Lower leg skin (tissue), 4 donors: Measurements from ENCODE around the gene MED27. TPM values are rescaled to one million over a fixed set of nuclear protein-coding genes. Genes with fewer than 3 reads are reported as not detected.

Experiments
- DNase-seq, 2 donors: peaks; one replicate each; pipeline ENCODE4 v3.0.0-alpha.2; 2019; ENCODE audit warnings: low spot score in 2 of 2
- H3K4me3 ChIP-seq: fragments of 200-600 bp; sonication (generic); 2 replicates; pipeline ENCODE4 v1.5.1; 2017; ENCODE audit warnings: mild to moderate bottlenecking, low read depth; ENCODE audit not compliant: poor library complexity, severe bottlenecking
- POLR2A ChIP-seq, 2 donors: fragments of 450-650 bp; IDR thresholded peaks; one replicate each; pipeline ENCODE4 v1.6.1; 2016 to 2017; ENCODE audit warnings: antibody characterized with exemption in 2 of 2, mild to moderate bottlenecking in 1 of 2, moderate library complexity in 1 of 2
- WGBS, 2 donors: methylation state at CpG; one replicate each; pipeline ENCODE4 v1.1.5; 2018; 5-methylcytosine and 5-hydroxymethylcytosine counted together
- intact Hi-C: fragments of 100-400 bp; cut with DNase I; formaldehyde crosslinking; loops from one replicate; pipeline ENCODE4 v1.15.0; 2023; ENCODE audit warnings: low total_unique reads
- total RNA-seq, 4 donors: library from RNA; depleted of rRNA; stranded (reverse); fragments of >200 nt; gene quantifications; one replicate each; pipeline ENCODE4 v1.1.0, GENCODE V29; 2016
- TF ChIP-seq, protein P1 (sequence below), 3 donors: fragments of 450-650 bp; IDR thresholded peaks; one replicate each; pipeline ENCODE4 v1.5.1; 2016; ENCODE audit warnings: antibody characterized with exemption in 3 of 3, mild to moderate bottlenecking in 3 of 3, moderate library complexity in 2 of 3

The MED27 gene
- total RNA-seq, 4 donors from 2014 or later: 15.4 to 20.3 (median 16.5) TPM

DNA sequence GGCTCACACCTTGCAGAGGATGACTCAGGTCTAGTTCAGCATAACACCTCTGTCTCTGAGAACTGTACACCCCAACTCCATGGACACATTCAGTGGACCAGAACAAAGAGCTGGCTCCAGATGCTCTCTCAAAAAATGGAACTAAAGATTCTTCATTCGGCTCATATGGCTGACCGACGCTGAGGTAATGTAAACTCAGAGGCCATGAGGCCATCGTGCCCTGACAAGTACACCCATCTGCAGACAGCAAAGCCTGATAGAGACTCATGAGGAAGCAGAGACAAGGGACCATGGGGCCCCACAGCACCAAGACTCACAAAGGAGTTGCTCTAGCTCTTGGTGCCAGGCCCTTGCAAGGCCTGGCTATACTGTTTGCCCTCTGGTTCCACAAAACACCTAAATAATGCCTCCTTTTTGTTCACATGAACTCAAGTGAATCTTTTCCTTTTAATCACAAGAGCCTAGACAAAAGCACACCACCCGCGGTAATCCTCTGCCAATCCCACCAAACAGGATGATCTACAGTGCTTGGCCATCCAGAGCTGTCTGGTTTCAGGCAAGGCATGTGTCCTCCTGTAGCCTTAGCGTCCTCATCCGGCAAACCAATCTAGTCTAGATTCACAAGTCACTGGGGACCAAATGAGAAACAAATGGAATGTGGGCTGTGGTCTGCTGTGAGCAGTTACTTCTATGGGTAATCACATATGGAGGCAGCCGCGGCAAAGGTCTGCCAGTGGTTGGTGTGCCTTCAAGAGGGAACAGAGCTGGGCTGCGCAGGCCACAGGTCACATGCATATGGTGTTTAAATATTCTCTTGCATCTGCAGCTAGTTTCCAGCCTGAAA is 22.7 kb downstream of the MED27 start:
- no peak for DNase-seq
- 89 to 92% methylated on average over 11 of the region's 11 CpGs for WGBS, 2 donors
- TF ChIP-seq POLR2A (IDR thresholded peaks at IDR 0.05): no peak
- TF ChIP-seq, protein P1, sequence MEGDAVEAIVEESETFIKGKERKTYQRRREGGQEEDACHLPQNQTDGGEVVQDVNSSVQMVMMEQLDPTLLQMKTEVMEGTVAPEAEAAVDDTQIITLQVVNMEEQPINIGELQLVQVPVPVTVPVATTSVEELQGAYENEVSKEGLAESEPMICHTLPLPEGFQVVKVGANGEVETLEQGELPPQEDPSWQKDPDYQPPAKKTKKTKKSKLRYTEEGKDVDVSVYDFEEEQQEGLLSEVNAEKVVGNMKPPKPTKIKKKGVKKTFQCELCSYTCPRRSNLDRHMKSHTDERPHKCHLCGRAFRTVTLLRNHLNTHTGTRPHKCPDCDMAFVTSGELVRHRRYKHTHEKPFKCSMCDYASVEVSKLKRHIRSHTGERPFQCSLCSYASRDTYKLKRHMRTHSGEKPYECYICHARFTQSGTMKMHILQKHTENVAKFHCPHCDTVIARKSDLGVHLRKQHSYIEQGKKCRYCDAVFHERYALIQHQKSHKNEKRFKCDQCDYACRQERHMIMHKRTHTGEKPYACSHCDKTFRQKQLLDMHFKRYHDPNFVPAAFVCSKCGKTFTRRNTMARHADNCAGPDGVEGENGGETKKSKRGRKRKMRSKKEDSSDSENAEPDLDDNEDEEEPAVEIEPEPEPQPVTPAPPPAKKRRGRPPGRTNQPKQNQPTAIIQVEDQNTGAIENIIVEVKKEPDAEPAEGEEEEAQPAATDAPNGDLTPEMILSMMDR (IDR thresholded peaks at IDR 0.05): no peak
- intact Hi-C loops: no loop called here
- H3K4me3 ChIP-seq: no peak overlapping the region

DNA sequence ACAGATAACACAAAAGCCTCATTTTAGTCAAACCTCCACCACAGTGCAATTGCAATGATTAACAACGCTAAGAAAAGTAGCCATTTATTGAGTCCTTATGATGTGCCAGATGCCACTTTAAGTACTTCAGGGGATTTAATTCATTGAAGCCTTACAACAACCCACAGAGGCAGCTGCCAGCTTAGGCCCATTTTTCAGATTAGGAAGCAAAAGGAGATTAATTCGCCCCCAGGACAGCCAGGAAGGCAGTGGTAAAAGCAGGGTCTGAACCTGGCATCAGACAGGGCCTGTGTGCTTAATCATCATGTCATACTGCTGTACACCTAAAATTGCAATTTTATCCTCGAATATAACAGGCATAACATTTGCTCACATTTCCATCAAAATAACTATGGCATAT is 23.9 kb downstream of the MED27 start:
- H3K4me3 ChIP-seq: no peak overlapping the region
- no peak for TF ChIP-seq POLR2A (IDR thresholded peaks at IDR 0.05)
- TF ChIP-seq, protein P1 (IDR thresholded peaks at IDR 0.05): no peak
- WGBS, 2 donors: 83 to 86% methylated on average over 3 of the region's 3 CpGs
- DNase-seq: no peak
- intact Hi-C loops: no loop called here

DNA sequence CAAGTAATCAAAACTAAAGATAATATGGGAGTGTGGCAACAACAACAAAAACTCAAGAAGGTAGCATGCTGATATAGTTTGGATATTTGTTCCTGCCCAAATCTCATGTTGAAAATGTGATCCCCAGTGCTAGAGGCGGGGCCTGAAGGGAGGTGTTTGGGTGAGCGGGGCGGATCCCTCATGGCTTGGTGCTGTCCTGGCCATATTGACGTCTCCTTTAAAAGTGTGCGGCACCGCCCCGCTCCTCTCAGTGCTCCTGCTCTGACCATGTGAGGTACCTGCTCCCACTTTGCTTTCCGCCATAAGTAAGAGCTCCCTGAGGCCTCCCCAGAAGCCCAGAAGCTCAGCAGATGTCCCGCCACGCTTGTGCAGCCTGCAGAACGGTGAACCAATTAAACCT is 25.6 kb downstream of the MED27 start:
- no peak for DNase-seq
- H3K4me3 ChIP-seq: no peak overlapping the region
- intact Hi-C loops: no loop called here
- WGBS, 2 donors: 81 to 89% methylated on average over 11 of the region's 11 CpGs
- TF ChIP-seq, protein P1 (IDR thresholded peaks at IDR 0.05): no peak
- TF ChIP-seq POLR2A (IDR thresholded peaks at IDR 0.05): no peak

DNA sequence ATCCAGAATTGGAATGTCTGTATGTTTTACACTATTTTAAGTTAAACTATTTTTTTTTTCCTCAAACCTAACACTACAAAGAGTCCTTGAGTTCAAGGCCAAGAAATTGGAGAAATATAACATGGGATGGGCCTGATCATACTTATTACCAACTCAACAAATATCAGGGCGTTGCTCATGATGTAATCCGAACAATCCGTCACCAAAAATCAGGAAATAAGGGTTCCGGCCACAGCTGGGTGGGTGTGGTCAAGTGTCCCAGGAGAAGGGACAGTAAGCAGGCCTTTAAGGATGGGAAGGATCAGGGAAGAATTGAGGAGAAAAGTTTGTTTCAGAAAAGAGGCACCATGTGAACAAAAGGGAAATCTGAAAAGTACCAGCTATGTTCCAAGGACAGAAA is 29.8 kb downstream of the MED27 start:
- TF ChIP-seq POLR2A (IDR thresholded peaks at IDR 0.05): no peak
- TF ChIP-seq, protein P1 (IDR thresholded peaks at IDR 0.05): no peak
- intact Hi-C loops: no loop called here
- WGBS, 2 donors: 79 to 88% methylated on average over 4 of the region's 4 CpGs
- H3K4me3 ChIP-seq: no peak overlapping the region
- DNase-seq: no peak

DNA sequence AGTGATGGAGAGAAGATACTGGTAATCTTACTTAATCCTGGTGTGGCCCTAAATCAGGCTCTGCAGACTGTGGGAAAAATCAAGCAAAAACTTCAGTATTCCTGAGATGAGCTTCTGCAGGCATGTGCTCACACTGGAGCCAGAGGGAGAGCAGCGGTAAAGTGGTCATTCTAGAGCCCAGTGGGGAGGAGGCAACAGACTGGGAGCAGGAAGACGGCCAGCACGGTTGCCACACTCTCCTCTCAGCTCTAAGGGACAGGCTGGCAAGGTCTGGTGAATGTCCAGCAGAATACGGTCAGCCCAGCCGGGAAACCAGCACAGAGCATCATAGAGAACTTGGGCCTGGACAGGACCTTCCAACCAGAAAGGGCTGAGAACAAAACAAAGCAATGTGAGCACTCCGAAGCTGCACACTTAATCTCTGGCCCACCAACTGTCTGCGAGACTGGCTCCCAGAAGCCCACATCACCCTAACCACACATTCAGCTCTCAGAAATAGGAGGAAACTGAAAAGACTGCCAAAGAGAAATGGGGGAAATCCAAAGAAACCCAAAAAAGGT is 30.3 kb downstream of the MED27 start:
- H3K4me3 ChIP-seq: no peak overlapping the region
- intact Hi-C loops: no loop called here
- 91 to 92% methylated on average over 7 of the region's 7 CpGs for WGBS, 2 donors
- TF ChIP-seq, protein P1 (IDR thresholded peaks at IDR 0.05): no peak
- no peak for TF ChIP-seq POLR2A (IDR thresholded peaks at IDR 0.05)
- DNase-seq: no peak
